HepG2 (cell line): Measurements from ENCODE around the gene SSTR5. TPM values are rescaled to one million over a fixed set of nuclear protein-coding genes. Genes with fewer than 3 reads are reported as not detected.

Experiments used
- ATAC-seq: fragments of 200-7000 bp; cut with Tn5 transposase; 3 replicates; pipeline ENCODE4 v1.9.1; 2020; ENCODE audit warnings: mild to moderate bottlenecking, moderate library complexity
- BruUV-seq: library from RNA; stranded (reverse); fragments of 400-500 nt; replicated peaks from 2 replicates; lab custom pipeline; 2021; lab: Mats Ljungman, UMichigan
- CTCF ChIA-PET: fragments of 300-600 bp; formaldehyde crosslinking; extraction: SDS; loops from one replicate; lab custom pipeline; 2021; ENCODE audit warnings: low total read pairs, inconsistent platforms, low intra/inter-chr PET ratio; lab: Yijun Ruan, JAX
- POLR2A ChIA-PET: fragments of 350-600 bp; sonication (Branson Sonifier 250); formaldehyde crosslinking; loops from one replicate; lab custom pipeline; 2020; ENCODE audit warnings: antibody characterized with exemption, inconsistent platforms; lab: Yijun Ruan, JAX
- DNase-seq: peaks from one replicate; pipeline ENCODE4 v3.0.0-alpha.2; 2015; ENCODE audit warnings: low spot score
- FAIRE-seq: peaks from 3 replicates; lab custom pipeline; 2011; peaks lifted over from hg19 to GRCh38; lab: Jason Lieb, UNC
- H2AFZ ChIP-seq: one replicate; pipeline ENCODE4 v1.6.1; 2011; ENCODE audit warnings: low read length, inconsistent platforms
- H3K27ac ChIP-seq: fragments of 300-600 bp; 3 replicates; pipeline ENCODE4 v1.8.0; 2011; ENCODE audit warnings: mixed run types, mild to moderate bottlenecking, mixed read lengths, low read length, inconsistent platforms; ENCODE audit not compliant: insufficient read depth; ENCODE audit errors: extremely low read length
- H3K27me3 ChIP-seq, 2 experiments: fragments of 200-600 bp in 1 of 2; 2 replicates in 1 of 2; 3 replicates in 1 of 2; pipeline versions ENCODE4 v1.6.0 to v1.8.0; 2011; ENCODE audit warnings: low read length in 2 of 2, mild to moderate bottlenecking in 2 of 2, moderate library complexity in 2 of 2, inconsistent platforms in 1 of 2; ENCODE audit not compliant: insufficient read depth in 2 of 2, control insufficient read depth in 1 of 2
- H3K36me3 ChIP-seq, 2 experiments: fragments of 200-600 bp in 1 of 2; replicated peaks in 1 of 2; 2 replicates in 1 of 2; 3 replicates in 1 of 2; pipeline versions ENCODE4 v1.5.1 to v1.8.0; 2011; ENCODE audit warnings: low read length in 2 of 2, inconsistent platforms in 1 of 2; ENCODE audit not compliant: insufficient read depth in 2 of 2, control insufficient read depth in 1 of 2
- H3K4me1 ChIP-seq: 2 replicates; pipeline ENCODE4 v1.5.1; 2012; ENCODE audit warnings: low read length, inconsistent platforms; ENCODE audit not compliant: insufficient read depth
- H3K4me2 ChIP-seq: 2 replicates; pipeline ENCODE4 v1.6.0; 2011; ENCODE audit warnings: low read depth, low read length, inconsistent platforms
- H3K4me3 ChIP-seq, 3 experiments: fragments of 200-600 bp in 1 of 3; sonication (generic), shearing (Covaris generic) in 1 of 3; replicated peaks in 1 of 3; 2 replicates each; pipeline ENCODE4 v1.5.1; 2011 to 2016; ENCODE audit warnings: low read length in 3 of 3, inconsistent platforms in 2 of 3, low read depth in 2 of 3, mild to moderate bottlenecking in 2 of 3, control low read depth in 1 of 3, mixed read lengths in 1 of 3; ENCODE audit not compliant: insufficient read depth in 1 of 3
- H3K79me2 ChIP-seq: one replicate; pipeline ENCODE4 v1.6.1; 2011; ENCODE audit warnings: low read length, inconsistent platforms; ENCODE audit not compliant: insufficient read depth
- H3K9ac ChIP-seq: 2 replicates; pipeline ENCODE4 v1.6.0; 2011; ENCODE audit warnings: mild to moderate bottlenecking, low read depth, low read length, inconsistent platforms; ENCODE audit not compliant: insufficient read depth
- H3K9me3 ChIP-seq: 2 replicates; pipeline ENCODE4 v1.5.1; 2012; ENCODE audit warnings: mild to moderate bottlenecking, low read length
- H4K20me1 ChIP-seq: 2 replicates; pipeline ENCODE4 v1.6.0; 2011; ENCODE audit warnings: inconsistent platforms, mild to moderate bottlenecking, low read length, moderate library complexity; ENCODE audit not compliant: insufficient read depth
- ARNT ChIP-seq: fragments of 450-650 bp; IDR thresholded peaks from 2 replicates; pipeline ENCODE4 v1.6.1; 2017
- BATF2 ChIP-seq: sonication (generic); formaldehyde crosslinking; IDR thresholded peaks from 2 replicates; pipeline ENCODE4 v1.8.0; 2022; ENCODE audit warnings: mild to moderate bottlenecking, missing genetic modification reagents, moderate library complexity
- BRCA1 ChIP-seq: sonication (generic); formaldehyde crosslinking; IDR thresholded peaks from 2 replicates; pipeline ENCODE4 v1.4.0; 2020; ENCODE audit warnings: missing genetic modification reagents
- CEBPZ ChIP-seq: IDR thresholded peaks from 2 replicates; pipeline ENCODE4 v1.6.1; 2012; ENCODE audit warnings: low read length, improper control_type of control experiment
- MED8 ChIP-seq: sonication (generic); formaldehyde crosslinking; IDR thresholded peaks from 2 replicates; pipeline ENCODE4 v1.8.1; 2023; ENCODE audit warnings: mild to moderate bottlenecking, missing genetic modification reagents; ENCODE audit not compliant: insufficient replicate concordance
- SALL1 ChIP-seq: sonication (generic); formaldehyde crosslinking; IDR thresholded peaks from 2 replicates; pipeline ENCODE4 v1.8.0; 2022; ENCODE audit warnings: mild to moderate bottlenecking, missing genetic modification reagents
- TAF1 ChIP-seq: sonication (generic); formaldehyde crosslinking; IDR thresholded peaks from 2 replicates; pipeline ENCODE4 v1.4.0; 2020; ENCODE audit warnings: missing genetic modification reagents
- TOE1 ChIP-seq: sonication (generic); formaldehyde crosslinking; IDR thresholded peaks from 2 replicates; pipeline ENCODE4 v1.4.0; 2020; ENCODE audit warnings: mild to moderate bottlenecking, missing genetic modification reagents
- ZNF10 ChIP-seq: sonication (generic); formaldehyde crosslinking; IDR thresholded peaks from 2 replicates; pipeline ENCODE4 v1.4.0; 2020; ENCODE audit warnings: mild to moderate bottlenecking, low read depth, missing genetic modification reagents, borderline replicate concordance
- ZNF232 ChIP-seq: sonication (generic); formaldehyde crosslinking; IDR thresholded peaks from 2 replicates; pipeline ENCODE4 v1.4.0; 2020; ENCODE audit warnings: missing genetic modification reagents, borderline replicate concordance
- ZNF234 ChIP-seq: sonication (generic); formaldehyde crosslinking; conservative IDR thresholded peaks from 2 replicates; pipeline ENCODE4 v1.5.1; 2020; ENCODE audit warnings: mild to moderate bottlenecking, missing genetic modification reagents
- ZNF3 ChIP-seq: IDR thresholded peaks from 2 replicates; pipeline ENCODE4 v1.7.0; 2017; ENCODE audit warnings: inconsistent platforms
- ZNF34 ChIP-seq: sonication (generic); formaldehyde crosslinking; IDR thresholded peaks from 2 replicates; pipeline ENCODE4 v1.4.0; 2020; ENCODE audit warnings: mild to moderate bottlenecking, missing genetic modification reagents, borderline replicate concordance
- ZNF530 ChIP-seq: sonication (generic); formaldehyde crosslinking; IDR thresholded peaks from 2 replicates; pipeline ENCODE4 v1.5.0; 2020; ENCODE audit warnings: low read depth, mild to moderate bottlenecking, missing genetic modification reagents
- ZNF792 ChIP-seq: IDR thresholded peaks from 2 replicates; pipeline ENCODE4 v1.6.1; 2016
- WGBS: methylation state at CpG from one replicate; pipeline ENCODE4 v1.1.6; 2017; ENCODE audit warnings: low lambda C conversion rate; 5-methylcytosine and 5-hydroxymethylcytosine counted together
- in situ Hi-C: cut with HindIII; loops from 2 replicates; pipeline ENCODE4 v1.10.0; 2017; ENCODE audit warnings: low pct_unique_long_range_greater_than_20kb; ENCODE audit not compliant: extremely low pct_ligation_motif_present
- intact Hi-C: fragments of 100-400 bp; cut with micrococcal nuclease; formaldehyde crosslinking; loops from one replicate; pipeline ENCODE4 v1.10.0; 2022; ENCODE audit not compliant: unreplicated experiment
- polyA plus RNA-seq, 8 experiments: library from polyadenylated mRNA; depleted of rRNA in 3 of 8; stranded (reverse) in 7 of 8; unstranded in 1 of 8; fragments of >200 nt; fragmentation: Illumina TruSeq in 4 of 8; extraction: Trizol in 4 of 8; gene quantifications; 2 replicates each; pipeline versions ENCODE4 v1.2.1 to v1.2.3, GENCODE V29; 2011 to 2016; ENCODE audit warnings: low read depth in 4 of 8, missing spikeins in 1 of 8, mixed read lengths in 1 of 8; ENCODE audit not compliant: insufficient read depth in 1 of 8
- total RNA-seq, 5 experiments: library from RNA; depleted of rRNA; stranded (reverse); fragments of >200 nt; fragmentation: Illumina TruSeq; extraction: Trizol; gene quantifications; 2 replicates each; pipeline ENCODE4 v1.2.3, GENCODE V29; 2016; ENCODE audit warnings: low read depth in 1 of 5

SSTR5 gene
- total and polyA plus RNA-seq, 2 of the 13 experiments (the other 11 are each of a cell fraction or from before 2014, with no cell fraction given) = 0.20 to 0.49 TPM

- ChIA-PET POLR2A (no interaction called here), CTCF (no interaction called here)
- H3K9ac ChIP-seq = no peak overlapping the region
- in situ Hi-C loops (no loop called here), intact Hi-C loops (no loop called here)
- H4K20me1 ChIP-seq = 0 out of 2 replicates have a peak, but pooled peaks cover 3% of the 10 kb centered on the region
- no peaks in the 10 kb centered on the region for H3K4me1 ChIP-seq
- no peaks in the 10 kb centered on the region for H3K36me3 ChIP-seq
- BruUV-seq = no TSS peak
- no peak overlapping the region for H2AFZ ChIP-seq
- no peak overlapping the region for H3K27ac ChIP-seq
- no peak overlapping the region for H3K4me3 ChIP-seq
- WGBS = no CpG with 5 or more reads among the region's 18 CpGs
- peaks cover 26 to 88% of the 10 kb centered on the region in 2 experiments; a peak in 4 of 5 replicates for H3K27me3 ChIP-seq
- H3K9me3 ChIP-seq = no peaks in the 10 kb centered on the region
- TF ChIP-seq BRCA1 (CRISPR knock-in tag) (no peak), SALL1 (CRISPR knock-in tag) (no peak), MED8 (CRISPR knock-in tag) (no peak), TAF1 (CRISPR knock-in tag) (no peak), ZNF3 (CRISPR knock-in tag) (no peak), ZNF792 (CRISPR knock-in tag) (no peak), ZNF34 (CRISPR knock-in tag) (no peak)
- ATAC-seq (no peak), DNase-seq (no peak), FAIRE-seq (no peak)
- no peak overlapping the region for H3K4me2 ChIP-seq
- H3K79me2 ChIP-seq = no peaks in the 10 kb centered on the region
These were observed 51.7 kb downstream of the SSTR5 start for GRCh38 chr16:1124291-1124690.

GRCh38 chr16:1124795-1125194, 52.2 kb downstream of the SSTR5 start:
- no TSS peak for BruUV-seq
- in situ Hi-C loops = no loop called here
- ChIA-PET CTCF (no interaction called here), POLR2A (no interaction called here)
- DNase-seq = no peak
- Histone ChIP-seq H3K79me2 (no peaks in the 10 kb centered on the region), H3K4me3 (no peak overlapping the region), H3K27ac (no peak overlapping the region), H3K4me2 (no peak overlapping the region), H3K4me1 (no peaks in the 10 kb centered on the region), H3K36me3 (no peaks in the 10 kb centered on the region), H2AFZ (no peak overlapping the region), H3K9me3 (no peaks in the 10 kb centered on the region), H3K27me3 (peaks cover 22 to 83% of the 10 kb centered on the region in 2 experiments; a peak in 4 of 5 replicates), H3K9ac (no peak overlapping the region), H4K20me1 (0 out of 2 replicates have a peak, but pooled peaks cover 3% of the 10 kb centered on the region)
- intact Hi-C loops = no loop called here
- ATAC-seq = no peak
- no CpG with 5 or more reads among the region's 11 CpGs for WGBS
- no peak for FAIRE-seq
- TF ChIP-seq ZNF10 (CRISPR knock-in tag) (no peak), CEBPZ (no peak), TOE1 (no peak), ZNF530 (CRISPR knock-in tag) (no peak), ZNF234 (CRISPR knock-in tag) (no peak), BATF2 (CRISPR knock-in tag) (no peak), ARNT (no peak), ZNF232 (CRISPR knock-in tag) (no peak)
